NT2/D1 (cell line): ENCODE measurements around the gene LHX5.

Experiments used
- YY1 ChIP-seq: IDR thresholded peaks from 2 replicates; pipeline ENCODE4 v1.6.1; 2011; ENCODE audit not compliant: insufficient read length, insufficient read depth
- ZNF274 ChIP-seq: IDR thresholded peaks from 2 replicates; pipeline ENCODE4 v1.6.1; 2011; ENCODE audit warnings: mild to moderate bottlenecking, low read depth, low read length

- no peak for TF ChIP-seq YY1
- no peak for TF ChIP-seq ZNF274
These were observed 14.9 kb downstream of the LHX5 start for GRCh38 chr12:113456761-113457160.
